SJCRH30 (cell line): Measurements from ENCODE around the gene TIE1. TPM values are rescaled to one million over a fixed set of nuclear protein-coding genes. Genes with fewer than 3 reads are reported as not detected.

ENCODE experiments used
- DNase-seq, 2 experiments: peaks; one replicate each; pipeline ENCODE4 v3.0.0-alpha.2; 2015 to 2020
- H3K27ac ChIP-seq: fragments of 250-450 bp; sonication (Bioruptor Pico); 2 replicates; pipeline ENCODE4 v1.5.1; 2020; ENCODE audit warnings: mild to moderate bottlenecking, moderate library complexity
- H3K27me3 ChIP-seq: fragments of 250-450 bp; sonication (Bioruptor Pico); 2 replicates; pipeline ENCODE4 v1.5.1; 2020; ENCODE audit warnings: mild to moderate bottlenecking, moderate library complexity
- H3K36me3 ChIP-seq: fragments of 250-450 bp; sonication (Bioruptor Pico); 2 replicates; pipeline ENCODE4 v1.5.1; 2020; ENCODE audit warnings: mild to moderate bottlenecking, moderate library complexity
- H3K4me1 ChIP-seq: fragments of 250-450 bp; sonication (Bioruptor Pico); 2 replicates; pipeline ENCODE4 v1.5.1; 2020; ENCODE audit warnings: mild to moderate bottlenecking, moderate library complexity
- H3K4me3 ChIP-seq: fragments of 250-450 bp; sonication (Bioruptor Pico); 2 replicates; pipeline ENCODE4 v1.5.1; 2020; ENCODE audit warnings: mild to moderate bottlenecking, moderate library complexity
- H3K9me3 ChIP-seq: fragments of 250-450 bp; sonication (Bioruptor Pico); replicated peaks from 2 replicates; pipeline ENCODE4 v1.5.1; 2020; ENCODE audit warnings: mild to moderate bottlenecking, moderate library complexity
- total RNA-seq: library from RNA; depleted of rRNA; stranded (reverse); fragments of >200 nt; shearing (Covaris generic); gene quantifications from 2 replicates; pipeline ENCODE4 v1.2.3, GENCODE V29; 2014

TIE1 gene
- total RNA-seq, 1 experiment from 2014 or later, result 1.5 TPM

- Histone ChIP-seq H3K9me3 (no peaks in the 10 kb centered on the region), H3K27me3 (peaks cover 21% of the 10 kb centered on the region; the same call in 1 of the 2 replicates), H3K4me1 (no peaks in the 10 kb centered on the region), H3K4me3 (no peak overlapping the region), H3K27ac (no peak overlapping the region), H3K36me3 (no peaks in the 10 kb centered on the region)
- DNase-seq, result no peak
Measured at GRCh38 chr1:43308635-43309404, 8.0 kb downstream of the TIE1 start.

GRCh38 chr1:43309405-43310025 lies 8.7 kb downstream of the TIE1 start:
- Histone ChIP-seq H3K4me3 (no peak overlapping the region), H3K27me3 (peaks cover 21% of the 10 kb centered on the region; the same call in 1 of the 2 replicates), H3K27ac (no peak overlapping the region), H3K9me3 (no peaks in the 10 kb centered on the region), H3K36me3 (no peaks in the 10 kb centered on the region), H3K4me1 (no peaks in the 10 kb centered on the region)
- DNase-seq, result no peak

GRCh38 chr1:43311521-43311920 lies 10.7 kb downstream of the TIE1 start:
- no peaks in the 10 kb centered on the region for H3K36me3 ChIP-seq
- H3K27ac ChIP-seq, result no peak overlapping the region
- no peaks in the 10 kb centered on the region for H3K4me1 ChIP-seq
- no peaks in the 10 kb centered on the region for H3K9me3 ChIP-seq
- no peak overlapping the region for H3K4me3 ChIP-seq
- DNase-seq, result no peak
- H3K27me3 ChIP-seq, result peaks cover 17% of the 10 kb centered on the region; the same call in 1 of the 2 replicates

- H3K4me1 ChIP-seq, result no peaks in the 10 kb centered on the region
- H3K36me3 ChIP-seq, result no peaks in the 10 kb centered on the region
- H3K4me3 ChIP-seq, result no peak overlapping the region
- peaks cover 14% of the 10 kb centered on the region; the same call in 1 of the 2 replicates for H3K27me3 ChIP-seq
- no peak for DNase-seq
- H3K27ac ChIP-seq, result no peak overlapping the region
- no peaks in the 10 kb centered on the region for H3K9me3 ChIP-seq
Measured at GRCh38 chr1:43312212-43312623, 11.4 kb downstream of the TIE1 start.

- H3K4me3 ChIP-seq, result no peak overlapping the region
- no peaks in the 10 kb centered on the region for H3K36me3 ChIP-seq
- H3K9me3 ChIP-seq, result no peaks in the 10 kb centered on the region
- H3K27ac ChIP-seq, result no peak overlapping the region
- no peaks in the 10 kb centered on the region for H3K4me1 ChIP-seq
- H3K27me3 ChIP-seq, result peaks cover 7% of the 10 kb centered on the region; the same call in 1 of the 2 replicates
- DNase-seq, result no peak
Measured at GRCh38 chr1:43312663-43313515, 12.1 kb downstream of the TIE1 start.

GRCh38 chr1:43313771-43314170 lies 13.0 kb downstream of the TIE1 start:
- Histone ChIP-seq H3K4me1 (no peaks in the 10 kb centered on the region), H3K27ac (no peak overlapping the region), H3K27me3 (peaks cover 3% of the 10 kb centered on the region; the same call in 1 of the 2 replicates), H3K4me3 (no peak overlapping the region), H3K9me3 (no peaks in the 10 kb centered on the region), H3K36me3 (no peaks in the 10 kb centered on the region)
- no peak for DNase-seq

GRCh38 chr1:43314233-43314632 lies 13.5 kb downstream of the TIE1 start:
- Histone ChIP-seq H3K27ac (no peak overlapping the region), H3K36me3 (no peaks in the 10 kb centered on the region), H3K4me1 (no peaks in the 10 kb centered on the region), H3K27me3 (no peaks in the 10 kb centered on the region), H3K9me3 (no peaks in the 10 kb centered on the region), H3K4me3 (no peak overlapping the region)
- no peak for DNase-seq

GRCh38 chr1:43315481-43315880 lies 14.7 kb downstream of the TIE1 start:
- Histone ChIP-seq H3K9me3 (no peaks in the 10 kb centered on the region), H3K27ac (no peak overlapping the region), H3K4me1 (no peaks in the 10 kb centered on the region), H3K4me3 (no peak overlapping the region), H3K36me3 (no peaks in the 10 kb centered on the region), H3K27me3 (no peaks in the 10 kb centered on the region)
- no peak for DNase-seq

GRCh38 chr1:43315963-43316737 lies 15.4 kb downstream of the TIE1 start:
- Histone ChIP-seq H3K27ac (no peak overlapping the region), H3K4me1 (no peaks in the 10 kb centered on the region), H3K9me3 (no peaks in the 10 kb centered on the region), H3K4me3 (no peak overlapping the region), H3K27me3 (no peaks in the 10 kb centered on the region), H3K36me3 (no peaks in the 10 kb centered on the region)
- no peak for DNase-seq

- Histone ChIP-seq H3K4me3 (no peak overlapping the region), H3K36me3 (no peaks in the 10 kb centered on the region), H3K27ac (no peak overlapping the region), H3K9me3 (no peaks in the 10 kb centered on the region), H3K4me1 (no peaks in the 10 kb centered on the region), H3K27me3 (no peaks in the 10 kb centered on the region)
- DNase-seq, result no peak
Measured at GRCh38 chr1:43316738-43317520, 16.1 kb downstream of the TIE1 start.

- Histone ChIP-seq H3K4me3 (no peak overlapping the region), H3K36me3 (no peaks in the 10 kb centered on the region), H3K27me3 (no peaks in the 10 kb centered on the region), H3K27ac (no peak overlapping the region), H3K9me3 (no peaks in the 10 kb centered on the region), H3K4me1 (no peaks in the 10 kb centered on the region)
- DNase-seq, result no peak
Measured at GRCh38 chr1:43317817-43318471, 17.2 kb downstream of the TIE1 start.

- Histone ChIP-seq H3K27ac (no peak overlapping the region), H3K9me3 (no peaks in the 10 kb centered on the region), H3K36me3 (no peaks in the 10 kb centered on the region), H3K27me3 (no peaks in the 10 kb centered on the region), H3K4me3 (no peak overlapping the region), H3K4me1 (no peaks in the 10 kb centered on the region)
- no peak for DNase-seq
Measured at GRCh38 chr1:43318831-43319230, 18.0 kb downstream of the TIE1 start.

GRCh38 chr1:43319288-43319687 lies 18.5 kb downstream of the TIE1 start:
- H3K9me3 ChIP-seq, result no peaks in the 10 kb centered on the region
- H3K4me1 ChIP-seq, result no peaks in the 10 kb centered on the region
- H3K27ac ChIP-seq, result no peak overlapping the region
- H3K4me3 ChIP-seq, result no peak overlapping the region
- no peak for DNase-seq
- H3K36me3 ChIP-seq, result no peaks in the 10 kb centered on the region
- H3K27me3 ChIP-seq, result no peaks in the 10 kb centered on the region
